Heart right ventricle (tissue), 16 donors: ENCODE results near the gene PTCRA. TPM values are rescaled to one million over a fixed set of nuclear protein-coding genes. Genes with fewer than 3 reads are reported as not detected.

Experiments used
- ATAC-seq, 8 donors: fragments of 200-7000 bp; cut with Tn5 transposase; one replicate each; pipeline ENCODE4 v1.9.1; 2020; ENCODE audit warnings: mild to moderate bottlenecking in 8 of 8, moderate library complexity in 8 of 8, moderate number of reproducible peaks in 1 of 8
- DNase-seq, 2 donors: peaks; one replicate each; pipeline ENCODE4 v3.0.0-alpha.2; 2020
- H3K27ac ChIP-seq, 10 donors: fragments of 200-600 bp; sonication (generic) in 2 of 10; one replicate each; pipeline versions ENCODE4 v1.5.0 to v1.8.0; 2020 to 2022; ENCODE audit warnings: mild to moderate bottlenecking in 3 of 10
- H3K27me3 ChIP-seq, 7 donors: fragments of 200-600 bp; one replicate each; pipeline ENCODE4 v1.8.0; 2021 to 2022; ENCODE audit warnings: mild to moderate bottlenecking in 2 of 7
- H3K36me3 ChIP-seq, 9 donors: fragments of 200-600 bp; sonication (generic) in 1 of 9; one replicate each; pipeline versions ENCODE4 v1.5.0 to v1.8.0; 2020 to 2022; ENCODE audit warnings: mild to moderate bottlenecking in 2 of 9
- H3K4me1 ChIP-seq, 9 donors: fragments of 200-600 bp; sonication (generic) in 1 of 9; one replicate each; pipeline versions ENCODE4 v1.5.0 to v1.8.0; 2020 to 2022; ENCODE audit warnings: mild to moderate bottlenecking in 4 of 9
- H3K4me3 ChIP-seq, 10 donors: fragments of 200-600 bp; sonication (generic) in 2 of 10; one replicate each; pipeline versions ENCODE4 v1.5.0 to v1.8.0; 2020 to 2022; ENCODE audit warnings: mild to moderate bottlenecking in 7 of 10, moderate library complexity in 2 of 10
- H3K9me3 ChIP-seq, 11 donors: fragments of 200-600 bp in 10 of 11; sonication (generic) in 2 of 11; one replicate each; pipeline versions ENCODE4 v1.5.0 to v1.8.0; 2013 to 2022; ENCODE audit warnings: mild to moderate bottlenecking in 2 of 11, control low read depth in 1 of 11, moderate library complexity in 1 of 11
- CTCF ChIP-seq, 9 donors: fragments of 200-600 bp; sonication (generic) in 2 of 9; IDR thresholded peaks; one replicate each; pipeline versions ENCODE4 v1.5.0 to v1.8.0; 2021 to 2022; ENCODE audit warnings: antibody characterized with exemption in 9 of 9, mild to moderate bottlenecking in 5 of 9, moderate library complexity in 1 of 9
- WGBS, 2 donors: extraction: QIAGEN DNeasy Blood & Tissue Kit; methylation state at CpG; one replicate each; pipeline ENCODE4 v1.1.7; 2013; ENCODE audit warnings: inconsistent platforms in 1 of 2; 5-methylcytosine and 5-hydroxymethylcytosine counted together
- intact Hi-C, 10 donors: fragments of 100-400 bp; cut with DNase I; formaldehyde crosslinking; loops; one replicate each; pipeline versions ENCODE4 v1.11.1 to v1.14.2; 2022
- long read RNA-seq, 3 donors: library from polyadenylated mRNA; unstranded; transcript quantifications; one replicate each; pipeline ENCODE4 v2.0.0, GENCODE V29; 2020 to 2021
- polyA plus RNA-seq, 2 donors: library from polyadenylated mRNA; stranded (reverse); fragments of 200-250 nt; gene quantifications; one replicate each; pipeline ENCODE4 v1.2.3, GENCODE V29; 2013
- total RNA-seq, 10 donors: library from RNA; stranded (reverse); fragmentation: NEBNext Ultra II Directional in 3 of 10; extraction: Animal tissue kit (Norgen Biotek cat#: 25700) in 3 of 10; gene quantifications; one replicate each; pipeline versions ENCODE4 v1.2.1 to v1.2.4, GENCODE V29; 2021 to 2023
- donor health status: Arrhythmogenic right ventricular cardiomyopathy.
- donor health status: ischemic (EF 13 %, LVEDD 7.1; RV severe dilation, severe dysfunction).
- donor health status: healthy with polysubstance abuse.
- donor health status: DM: no; HTN: yes; CAD: no.
- donor health status: DM: no; HTN: no; CAD: no.
- donor health status: ischemic (EF 25% LVEDD 6.9; RV normal size, moderate dysfunction).
- donor health status: ischemic (EF 25% LVEDD 5.7; RV mildly dilated, moderate dysfunction).
- donor health status: healthy.
- donor health status: DM: yes; HTN: yes; CAD: no.
- donor health status: Ischemic cardiomyopathy.
- donor health status: ischemic (EF 35%, LVEDD 5.7; RV mildly dilated, moderate dysfunction).
- donor health status: nonischemic (EF 11% LVEDD 7.7; RV severe dilation, severe dysfunction).
- donor health status: DM: yes; HTN: yes; CAD: no.
- donor health status: PGD.
- donor health status: ischemic (EF 29% LVEDD 5.4; RV normal size, mild dysfunction).
- donor health status: nonischemic (EF 23%, LVEDD 6.1; RV moderate dilation, normal function).

Gene PTCRA
- not detected for total RNA-seq
- polyA plus RNA-seq, result under 1 TPM in 1 of 2 donors, not detected in 1; 0.09 TPM
- long read RNA-seq, donor 1, partial matches to known transcripts, result 1 of 1 reads
- long read RNA-seq, donor 1, other reads (novel, unspliced or antisense), result 0 of 1 reads
- long read RNA-seq, donor 2, result 0 reads
- long read RNA-seq, donor 3, result 0 reads

- TF ChIP-seq CTCF (IDR thresholded peaks at IDR 0.05), result no peak
- intact Hi-C loops, result loop anchor here in 1 of 10 donors (10.0 kb wide), 1 partner anchor 89 kb away; no protein-coding TSS in a partner anchor
- no peak within 1 kb of the TSS for H3K27ac ChIP-seq
- WGBS, 2 donors, result 81 to 87% methylated on average over 10 of the region's 10 CpGs
- H3K36me3 ChIP-seq, result no peaks in the 10 kb centered on the region
- DNase-seq (no peak), ATAC-seq (peak in 1 of 8 donors; percentile 34)
- no peaks in the 10 kb centered on the region for H3K9me3 ChIP-seq
- peaks cover 0 to 31% (median 19%) of the 10 kb centered on the region in 7 donors for H3K27me3 ChIP-seq
- H3K4me1 ChIP-seq, result peaks cover 0 to 8% (median 7%) of the 10 kb centered on the region in 9 donors
- H3K4me3 ChIP-seq, result no peak within 1 kb of the TSS
These were observed at the start of gene PTCRA for GRCh38 chr6:42915732-42916131. TSS of gene PTCRA (plus strand) at chr6:42916053. CDS start at chr6:42916070, 17 bp downstream.

- H3K9me3 ChIP-seq, result no peaks in the 10 kb centered on the region
- 68 to 76% methylated on average over 2 of the region's 2 CpGs for WGBS, 2 donors
- TF ChIP-seq CTCF (IDR thresholded peaks at IDR 0.05), result no peak
- no peaks in the 10 kb centered on the region for H3K27me3 ChIP-seq
- peaks cover 0 to 52% (median 17%) of the 10 kb centered on the region in 9 donors for H3K36me3 ChIP-seq
- no peak overlapping the region for H3K4me3 ChIP-seq
- no peak for DNase-seq
- no peak overlapping the region for H3K27ac ChIP-seq
- H3K4me1 ChIP-seq, result no peaks in the 10 kb centered on the region
- ATAC-seq, result no peak
- intact Hi-C loops, result loop anchor here in 3 of 10 donors (5.0 to 10.0 kb wide), 2 partner anchors 143 to 146 kb away; partner anchors contain the start of gene PRPH2 (in 2 of the 3)
These were observed 45.5 kb upstream of the PTCRA start for GRCh38 chr6:42870145-42870936.

GRCh38 chr6:42871711-42872110 is 44.1 kb upstream of the PTCRA start:
- Histone ChIP-seq H3K36me3 (peaks cover 0 to 39% (median 7%) of the 10 kb centered on the region in 9 donors), H3K27ac (no peak overlapping the region), H3K4me3 (no peak overlapping the region), H3K9me3 (no peaks in the 10 kb centered on the region), H3K4me1 (peaks cover 0 to under 1% (median 0%) of the 10 kb centered on the region in 9 donors), H3K27me3 (no peaks in the 10 kb centered on the region)
- intact Hi-C loops, result loop anchor here in 3 of 10 donors (5.0 to 10.0 kb wide), 2 partner anchors 144 to 147 kb away; partner anchors contain the start of gene PRPH2 (in 2 of the 3)
- WGBS, 2 donors, result 82% methylated on average over 3 of the region's 3 CpGs
- DNase-seq (no peak), ATAC-seq (no peak)
- no peak for TF ChIP-seq CTCF (IDR thresholded peaks at IDR 0.05)

GRCh38 chr6:42873313-42873712 is 42.5 kb upstream of the PTCRA start:
- no peak for TF ChIP-seq CTCF (IDR thresholded peaks at IDR 0.05)
- Histone ChIP-seq H3K27me3 (no peaks in the 10 kb centered on the region), H3K27ac (no peak overlapping the region), H3K36me3 (peaks cover 0 to 23% (median 0%) of the 10 kb centered on the region in 9 donors), H3K9me3 (no peaks in the 10 kb centered on the region), H3K4me3 (no peak overlapping the region), H3K4me1 (peaks cover 0 to 9% (median 0%) of the 10 kb centered on the region in 9 donors)
- 66 to 81% methylated on average over 2 of the region's 2 CpGs for WGBS, 2 donors
- no peak for DNase-seq
- intact Hi-C loops, result loop anchor here in 3 of 10 donors (5.0 to 10.0 kb wide), 2 partner anchors 146 to 149 kb away; partner anchors contain the start of gene PRPH2 (in 2 of the 3)
- ATAC-seq, result no peak
